ENCODE results near the gene WDR35.

The WDR35 gene

DNA sequence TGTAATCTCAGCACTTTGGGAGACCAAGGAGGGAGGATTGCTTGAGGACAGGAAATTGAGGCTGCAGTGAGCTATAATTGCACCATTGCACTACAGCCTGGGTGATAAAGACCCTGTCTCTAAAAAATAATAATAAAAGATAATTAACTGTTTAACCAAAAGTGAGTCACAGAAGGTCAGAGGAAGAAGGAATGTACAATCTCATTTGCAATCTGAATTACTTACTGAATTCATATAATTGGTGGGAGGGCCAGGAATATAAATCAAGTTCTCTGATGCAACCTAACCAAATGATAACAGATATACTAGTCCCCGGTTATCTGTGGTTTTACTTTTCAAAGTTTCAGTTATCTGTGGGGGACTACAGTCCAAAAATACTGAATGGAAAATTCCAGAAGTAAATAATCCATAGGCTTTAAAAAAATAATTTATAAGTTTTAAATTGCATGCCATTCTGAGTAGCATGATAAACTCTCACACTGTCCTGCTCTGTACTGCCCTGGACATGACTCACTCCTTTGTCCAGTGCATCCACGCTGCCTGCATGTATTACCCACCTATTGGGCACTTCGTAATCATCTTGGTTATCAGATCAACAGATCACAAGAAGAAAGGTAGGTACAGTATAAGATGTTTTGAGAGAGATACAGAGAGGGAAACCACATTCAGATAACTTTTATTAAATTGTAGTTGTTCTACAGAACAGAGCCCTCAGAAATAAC, 35.3 kb upstream of the WDR35 start:
- no peaks in the 10 kb centered on the region for H3K9me3 ChIP-seq (ENCODE audit: control insufficient read depth, low read length)
- peaks cover under 1% of the 10 kb centered on the region for H3K36me3 ChIP-seq (ENCODE audit: control insufficient read depth, insufficient read depth, low read length)
- no peaks in the 10 kb centered on the region for H3K4me1 ChIP-seq (ENCODE audit: control insufficient read depth, insufficient read depth, low read length)
- no peak overlapping the region for H3K4me3 ChIP-seq (ENCODE audit: insufficient read depth, low read depth, low read length)
- no peak overlapping the region for H3K27ac ChIP-seq (ENCODE audit: insufficient read depth, low read depth, low read length, poor library complexity, severe bottlenecking)
- 96 to 97% methylated on average over 2 to 3 of the region's 3 CpGs for WGBS, 2 experiments
- H3K27me3 ChIP-seq (ENCODE audit: control insufficient read depth, insufficient read depth, low read length, poor library complexity, severe bottlenecking): no peaks in the 10 kb centered on the region

- Histone ChIP-seq H3K27ac (ENCODE audit: insufficient read depth, low read depth, low read length, poor library complexity, severe bottlenecking) (no peak overlapping the region), H3K36me3 (ENCODE audit: control insufficient read depth, insufficient read depth, low read length) (no peaks in the 10 kb centered on the region), H3K4me3 (ENCODE audit: insufficient read depth, low read depth, low read length) (no peak overlapping the region), H3K9me3 (ENCODE audit: control insufficient read depth, low read length) (no peaks in the 10 kb centered on the region), H3K27me3 (ENCODE audit: control insufficient read depth, insufficient read depth, low read length, poor library complexity, severe bottlenecking) (no peaks in the 10 kb centered on the region), H3K4me1 (ENCODE audit: control insufficient read depth, insufficient read depth, low read length) (no peaks in the 10 kb centered on the region)
- WGBS, 2 experiments: 93 to 95% methylated on average over 4 of the region's 4 CpGs
Observed at GRCh38 chr2:20023688-20024087, 33.8 kb upstream of the WDR35 start.

- no peak overlapping the region for H3K4me3 ChIP-seq (ENCODE audit: insufficient read depth, low read depth, low read length)
- WGBS, 2 experiments: 85 to 90% methylated on average over 3 of the region's 3 CpGs
- H3K27ac ChIP-seq (ENCODE audit: insufficient read depth, low read depth, low read length, poor library complexity, severe bottlenecking): no peak overlapping the region
- H3K36me3 ChIP-seq (ENCODE audit: control insufficient read depth, insufficient read depth, low read length): no peaks in the 10 kb centered on the region
- no peaks in the 10 kb centered on the region for H3K9me3 ChIP-seq (ENCODE audit: control insufficient read depth, low read length)
- no peaks in the 10 kb centered on the region for H3K4me1 ChIP-seq (ENCODE audit: control insufficient read depth, insufficient read depth, low read length)
- no peaks in the 10 kb centered on the region for H3K27me3 ChIP-seq (ENCODE audit: control insufficient read depth, insufficient read depth, low read length, poor library complexity, severe bottlenecking)
Observed at GRCh38 chr2:20021405-20022009, 31.6 kb upstream of the WDR35 start.

DNA sequence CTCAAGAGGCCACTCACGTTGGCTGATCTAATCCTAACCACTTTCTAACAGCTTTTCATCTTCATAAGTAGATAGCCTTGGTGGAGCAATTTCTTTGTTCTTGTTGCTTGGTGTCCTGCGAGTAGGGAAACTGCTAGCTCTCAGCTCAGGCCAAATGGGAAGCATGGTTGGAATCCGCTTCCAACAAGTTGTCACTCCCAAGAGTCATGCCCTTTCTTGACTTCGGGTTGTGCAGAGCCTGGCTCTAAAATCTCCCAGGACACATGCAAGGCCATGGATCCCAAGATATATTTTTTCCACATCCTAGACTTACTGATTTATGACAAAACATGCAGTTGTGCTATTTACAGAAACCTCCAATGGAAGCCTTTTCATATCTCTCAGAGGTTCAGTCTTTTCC, 29.8 kb upstream of the WDR35 start:
- Histone ChIP-seq H3K27me3 (ENCODE audit: control insufficient read depth, insufficient read depth, low read length, poor library complexity, severe bottlenecking) (no peaks in the 10 kb centered on the region), H3K27ac (ENCODE audit: insufficient read depth, low read depth, low read length, poor library complexity, severe bottlenecking) (no peak overlapping the region), H3K36me3 (ENCODE audit: control insufficient read depth, insufficient read depth, low read length) (no peaks in the 10 kb centered on the region), H3K4me3 (ENCODE audit: insufficient read depth, low read depth, low read length) (no peak overlapping the region), H3K4me1 (ENCODE audit: control insufficient read depth, insufficient read depth, low read length) (no peaks in the 10 kb centered on the region), H3K9me3 (ENCODE audit: control insufficient read depth, low read length) (no peaks in the 10 kb centered on the region)
- 95 to 96% methylated on average over 4 of the region's 4 CpGs for WGBS, 2 experiments

GRCh38 chr2:20018601-20019152, 28.8 kb upstream of the WDR35 start:
- H3K36me3 ChIP-seq (ENCODE audit: control insufficient read depth, insufficient read depth, low read length): no peaks in the 10 kb centered on the region
- 87 to 93% methylated on average over 2 of the region's 2 CpGs for WGBS, 2 experiments
- no peak overlapping the region for H3K4me3 ChIP-seq (ENCODE audit: insufficient read depth, low read depth, low read length)
- peaks cover 7% of the 10 kb centered on the region for H3K27me3 ChIP-seq (ENCODE audit: control insufficient read depth, insufficient read depth, low read length, poor library complexity, severe bottlenecking)
- H3K9me3 ChIP-seq (ENCODE audit: control insufficient read depth, low read length): no peaks in the 10 kb centered on the region
- no peak overlapping the region for H3K27ac ChIP-seq (ENCODE audit: insufficient read depth, low read depth, low read length, poor library complexity, severe bottlenecking)
- H3K4me1 ChIP-seq (ENCODE audit: control insufficient read depth, insufficient read depth, low read length): peaks cover under 1% of the 10 kb centered on the region

DNA sequence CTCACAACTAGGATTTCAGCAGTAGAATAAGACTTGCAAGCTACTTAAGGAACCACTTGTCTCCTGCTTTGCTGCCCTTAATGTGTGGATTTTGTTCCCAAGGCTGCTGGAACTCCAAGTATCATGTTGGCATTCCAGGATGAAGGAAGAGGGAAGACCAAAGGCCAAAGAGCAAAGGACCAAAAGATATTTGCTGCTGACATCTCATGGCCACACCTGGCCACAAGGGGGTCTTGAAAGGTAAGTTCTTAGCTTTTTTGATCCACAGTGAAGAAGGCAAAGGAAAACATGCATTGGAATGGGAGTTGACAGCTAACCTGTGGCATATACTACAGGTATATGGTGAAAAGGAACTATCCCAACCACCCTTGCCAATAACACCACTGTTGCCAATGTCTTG, 26.4 kb upstream of the WDR35 start:
- peaks cover 31% of the 10 kb centered on the region for H3K27me3 ChIP-seq (ENCODE audit: control insufficient read depth, insufficient read depth, low read length, poor library complexity, severe bottlenecking)
- H3K4me3 ChIP-seq (ENCODE audit: insufficient read depth, low read depth, low read length): no peak overlapping the region
- H3K4me1 ChIP-seq (ENCODE audit: control insufficient read depth, insufficient read depth, low read length): peaks cover 11% of the 10 kb centered on the region
- no peaks in the 10 kb centered on the region for H3K9me3 ChIP-seq (ENCODE audit: control insufficient read depth, low read length)
- H3K36me3 ChIP-seq (ENCODE audit: control insufficient read depth, insufficient read depth, low read length): no peaks in the 10 kb centered on the region
- no peak overlapping the region for H3K27ac ChIP-seq (ENCODE audit: insufficient read depth, low read depth, low read length, poor library complexity, severe bottlenecking)

- H3K4me3 ChIP-seq (ENCODE audit: insufficient read depth, low read depth, low read length): no peak overlapping the region
- no peaks in the 10 kb centered on the region for H3K9me3 ChIP-seq (ENCODE audit: control insufficient read depth, low read length)
- peaks cover 38% of the 10 kb centered on the region for H3K27me3 ChIP-seq (ENCODE audit: control insufficient read depth, insufficient read depth, low read length, poor library complexity, severe bottlenecking)
- peaks cover 15% of the 10 kb centered on the region for H3K4me1 ChIP-seq (ENCODE audit: control insufficient read depth, insufficient read depth, low read length)
- H3K36me3 ChIP-seq (ENCODE audit: control insufficient read depth, insufficient read depth, low read length): no peaks in the 10 kb centered on the region
- WGBS, 2 experiments: 25 to 32% methylated on average over 2 of the region's 2 CpGs
- no peak overlapping the region for H3K27ac ChIP-seq (ENCODE audit: insufficient read depth, low read depth, low read length, poor library complexity, severe bottlenecking)
Observed at GRCh38 chr2:20015482-20016083, 25.7 kb upstream of the WDR35 start.

- H3K9me3 ChIP-seq (ENCODE audit: control insufficient read depth, low read length): no peaks in the 10 kb centered on the region
- H3K27ac ChIP-seq (ENCODE audit: insufficient read depth, low read depth, low read length, poor library complexity, severe bottlenecking): peak overlapping the region; percentile 44
- H3K4me3 ChIP-seq (ENCODE audit: insufficient read depth, low read depth, low read length): peak overlapping the region; percentile 39
- peaks cover 44% of the 10 kb centered on the region for H3K27me3 ChIP-seq (ENCODE audit: control insufficient read depth, insufficient read depth, low read length, poor library complexity, severe bottlenecking)
- H3K4me1 ChIP-seq (ENCODE audit: control insufficient read depth, insufficient read depth, low read length): peaks cover 15% of the 10 kb centered on the region
- WGBS, 2 experiments: 24 to 25% methylated on average over 15 of the region's 15 CpGs
- H3K36me3 ChIP-seq (ENCODE audit: control insufficient read depth, insufficient read depth, low read length): no peaks in the 10 kb centered on the region
Observed at GRCh38 chr2:20013126-20013849, 23.4 kb upstream of the WDR35 start.

DNA sequence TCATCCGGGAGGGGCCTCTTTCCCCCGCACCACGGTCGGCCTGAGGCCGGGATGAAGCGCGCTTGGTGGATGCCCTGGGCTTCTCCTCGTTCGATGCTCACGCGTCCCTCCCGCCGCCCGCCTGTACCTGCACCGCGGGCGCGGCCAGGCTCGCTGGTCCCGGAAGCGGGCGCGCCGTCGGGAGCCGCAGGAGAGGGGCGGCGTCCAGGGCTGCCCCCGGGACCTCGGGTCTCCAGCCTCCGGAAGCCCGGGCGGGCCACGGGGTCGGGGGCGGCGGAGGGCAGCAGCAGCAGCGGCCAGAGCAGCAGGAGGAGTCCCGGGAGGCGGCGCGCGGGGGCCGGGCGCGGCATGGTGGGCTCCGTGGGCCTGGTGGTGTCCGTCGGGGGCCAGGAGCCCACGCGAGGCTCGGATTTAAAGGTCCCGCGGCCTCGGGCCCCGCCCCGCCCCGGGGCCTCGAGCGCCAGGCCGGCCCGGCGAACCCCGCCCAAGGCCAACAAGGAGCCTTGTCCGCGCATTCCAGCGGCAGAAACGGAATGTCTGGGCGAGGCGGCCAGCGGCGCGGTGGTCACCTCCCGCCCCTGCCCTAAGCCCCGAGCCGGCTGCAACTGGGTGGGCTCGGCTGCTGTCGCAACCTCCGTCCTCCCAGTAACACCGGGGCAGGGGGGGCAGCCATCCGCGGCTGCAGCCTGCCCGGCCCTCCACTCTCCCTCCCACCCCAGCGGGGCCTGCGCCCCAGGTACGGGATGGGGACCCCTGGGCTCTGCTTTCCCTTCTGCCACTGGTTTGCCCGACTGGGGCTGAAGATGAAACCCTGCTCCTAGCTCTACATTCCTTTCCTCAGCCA, 22.6 kb upstream of the WDR35 start, which contains the start of gene MATN3:
MATN3 (minus strand) TSS at position 387 of the 844 bp plus-strand sequence; CDS start at position 350, 37 bp downstream.
- WGBS, 2 experiments: 1% methylated on average over 87 of the region's 87 CpGs
- Histone ChIP-seq H3K27ac (ENCODE audit: insufficient read depth, low read depth, low read length, poor library complexity, severe bottlenecking) (peak within 1 kb of the TSS; percentile 44), H3K9me3 (ENCODE audit: control insufficient read depth, low read length) (no peaks in the 10 kb centered on the region), H3K4me3 (ENCODE audit: insufficient read depth, low read depth, low read length) (peak within 1 kb of the TSS; percentile 39), H3K36me3 (ENCODE audit: control insufficient read depth, insufficient read depth, low read length) (no peaks in the 10 kb centered on the region), H3K27me3 (ENCODE audit: control insufficient read depth, insufficient read depth, low read length, poor library complexity, severe bottlenecking) (peaks cover 44% of the 10 kb centered on the region), H3K4me1 (ENCODE audit: control insufficient read depth, insufficient read depth, low read length) (peaks cover 15% of the 10 kb centered on the region)

Data from ectodermal cell (in vitro differentiated cells).